GM10248 (cell line): Measurements from ENCODE around the gene CKB.

Source experiments
- CTCF ChIA-PET: fragments of 300-600 bp; sonication (Branson Sonifier 250); formaldehyde crosslinking; extraction: SDS; loops from one replicate; lab custom pipeline; 2021; ENCODE audit warnings: antibody characterized with exemption; lab: Yijun Ruan, JAX
- POLR2A ChIA-PET: fragments of 350-650 bp; sonication (Branson Sonifier 250); formaldehyde crosslinking; extraction: SDS; loops from one replicate; lab custom pipeline; 2020; ENCODE audit warnings: antibody characterized with exemption; lab: Yijun Ruan, JAX
- DNase-seq: peaks from one replicate; pipeline ENCODE4 v3.0.0; 2012; ENCODE audit errors: extremely low spot score
- TF ChIP-seq, protein P1 (sequence below): IDR thresholded peaks from 2 replicates; pipeline ENCODE4 v1.5.1; 2012; ENCODE audit warnings: mild to moderate bottlenecking, low read depth; ENCODE audit errors: extremely low read depth, missing control alignments, control extremely low read depth

Gene CKB

GRCh38 chr14:103535081-103535890 lies 12.7 kb upstream of the CKB start:
- CTCF ChIA-PET, result interaction anchor here (1.3 to 4.2 kb wide), 5 partner anchors 8 to 35 kb away, joined by 4 to 19 read pairs (median 6); no protein-coding TSS in a partner anchor
- TF ChIP-seq, protein P1, sequence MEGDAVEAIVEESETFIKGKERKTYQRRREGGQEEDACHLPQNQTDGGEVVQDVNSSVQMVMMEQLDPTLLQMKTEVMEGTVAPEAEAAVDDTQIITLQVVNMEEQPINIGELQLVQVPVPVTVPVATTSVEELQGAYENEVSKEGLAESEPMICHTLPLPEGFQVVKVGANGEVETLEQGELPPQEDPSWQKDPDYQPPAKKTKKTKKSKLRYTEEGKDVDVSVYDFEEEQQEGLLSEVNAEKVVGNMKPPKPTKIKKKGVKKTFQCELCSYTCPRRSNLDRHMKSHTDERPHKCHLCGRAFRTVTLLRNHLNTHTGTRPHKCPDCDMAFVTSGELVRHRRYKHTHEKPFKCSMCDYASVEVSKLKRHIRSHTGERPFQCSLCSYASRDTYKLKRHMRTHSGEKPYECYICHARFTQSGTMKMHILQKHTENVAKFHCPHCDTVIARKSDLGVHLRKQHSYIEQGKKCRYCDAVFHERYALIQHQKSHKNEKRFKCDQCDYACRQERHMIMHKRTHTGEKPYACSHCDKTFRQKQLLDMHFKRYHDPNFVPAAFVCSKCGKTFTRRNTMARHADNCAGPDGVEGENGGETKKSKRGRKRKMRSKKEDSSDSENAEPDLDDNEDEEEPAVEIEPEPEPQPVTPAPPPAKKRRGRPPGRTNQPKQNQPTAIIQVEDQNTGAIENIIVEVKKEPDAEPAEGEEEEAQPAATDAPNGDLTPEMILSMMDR, result no peak
- POLR2A ChIA-PET, result no interaction called here
- DNase-seq, result no peak

- POLR2A ChIA-PET, result no interaction called here
- TF ChIP-seq, protein P1, result no peak
- no peak for DNase-seq
- CTCF ChIA-PET, result interaction anchor here (1.3 to 2.8 kb wide), 3 partner anchors 9 to 35 kb away, joined by 4 to 12 read pairs (median 6); no protein-coding TSS in a partner anchor
Measured at GRCh38 chr14:103534576-103535061, 12.0 kb upstream of the CKB start.

GRCh38 chr14:103533999-103534575 lies 11.5 kb upstream of the CKB start:
- TF ChIP-seq, protein P1, result no peak
- POLR2A ChIA-PET, result no interaction called here
- CTCF ChIA-PET, result interaction anchor here (0.9 to 2.8 kb wide), 4 partner anchors 9 to 34 kb away, joined by 3 to 12 read pairs (median 5); no protein-coding TSS in a partner anchor
- no peak for DNase-seq

DNA sequence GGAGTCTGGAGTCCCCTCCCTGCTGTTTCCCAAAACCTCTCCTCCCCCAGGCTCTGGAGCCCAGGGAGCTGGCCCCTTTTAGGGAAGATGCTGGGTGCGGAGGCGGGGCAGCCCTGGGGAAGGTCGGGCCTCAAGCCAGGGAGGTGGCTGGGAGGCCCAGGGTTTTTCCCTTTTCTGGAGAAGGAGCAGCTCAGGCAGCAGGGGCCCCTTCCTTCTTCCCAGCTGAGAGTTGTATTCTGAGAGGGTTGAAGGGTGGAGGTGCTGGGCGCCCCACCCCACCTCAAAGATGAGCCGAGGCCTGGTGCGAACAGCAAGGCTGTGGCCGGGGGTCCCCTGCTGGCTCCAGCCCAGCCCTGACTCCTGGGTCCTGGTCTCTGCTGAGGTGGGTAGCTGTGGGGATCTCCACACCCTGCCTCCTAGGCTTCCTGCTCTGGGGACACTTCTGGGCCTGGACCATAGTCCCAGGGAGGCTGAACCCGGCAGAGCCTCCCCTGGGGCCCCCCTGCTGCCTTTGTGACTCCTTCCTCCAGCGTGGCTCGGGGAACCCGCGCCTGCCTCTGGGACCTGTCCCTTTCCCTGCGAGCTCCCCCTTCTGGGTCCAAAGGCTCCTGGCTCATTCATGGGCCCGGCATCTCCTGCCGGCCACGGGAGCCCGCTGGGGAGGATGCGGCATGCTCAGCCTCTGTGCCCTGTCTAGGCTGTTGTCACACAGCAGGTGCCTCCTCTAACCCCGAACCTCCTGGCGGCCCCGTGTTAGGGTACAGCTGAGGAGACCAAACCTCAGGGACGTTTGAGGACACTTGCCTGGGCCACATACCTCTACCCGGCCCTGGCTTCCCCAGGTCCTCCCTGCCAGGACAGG lies 10.7 kb upstream of the CKB start:
- CTCF ChIA-PET, result interaction anchor here (0.9 to 7.2 kb wide), 5 partner anchors 13 to 33 kb away, joined by 3 to 69 read pairs (median 7); no protein-coding TSS in a partner anchor
- DNase-seq, result no peak
- TF ChIP-seq, protein P1, result no peak
- POLR2A ChIA-PET, result no interaction called here

DNA sequence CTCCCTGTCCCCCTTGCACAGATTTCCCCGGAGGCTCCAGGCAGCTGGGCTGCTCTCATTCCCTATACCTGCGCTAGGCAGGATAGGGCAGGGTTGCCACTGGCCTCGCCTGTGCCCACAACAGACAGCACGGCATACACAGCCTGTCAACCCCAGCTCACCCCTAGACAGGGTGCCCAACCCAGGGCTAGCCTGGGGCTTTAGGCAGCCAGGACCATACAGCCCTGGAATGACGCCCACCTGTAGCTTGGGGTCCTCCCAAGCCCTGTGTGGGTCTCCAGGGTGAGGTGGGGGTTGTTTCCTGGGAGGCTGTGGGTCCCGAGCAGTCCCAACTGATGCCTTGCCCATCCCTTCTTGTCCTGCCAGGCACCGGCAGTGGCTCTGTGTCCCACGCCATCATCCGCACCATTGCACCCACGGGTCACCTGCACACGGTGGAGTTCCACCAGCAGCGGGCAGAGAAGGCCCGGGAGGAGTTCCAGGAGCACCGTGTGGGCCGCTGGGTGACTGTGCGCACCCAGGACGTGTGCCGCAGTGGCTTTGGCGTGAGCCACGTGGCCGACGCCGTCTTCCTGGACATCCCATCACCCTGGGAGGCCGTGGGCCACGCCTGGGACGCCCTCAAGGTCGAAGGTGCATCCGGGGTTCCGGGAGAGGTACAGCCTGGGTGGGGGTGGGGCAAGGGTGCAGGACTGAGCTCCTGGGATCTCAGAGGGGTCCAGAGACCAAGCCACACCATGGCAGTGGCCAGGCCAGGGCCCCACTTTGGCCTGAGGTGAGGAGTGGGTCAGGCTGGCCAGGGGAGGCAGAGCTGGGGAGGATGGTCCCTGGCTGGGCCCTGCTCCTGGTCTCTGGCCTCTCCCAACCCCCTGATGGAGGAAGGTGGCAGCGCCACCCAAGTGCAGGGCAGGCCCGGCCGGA lies 9.8 kb upstream of the CKB start:
- TF ChIP-seq, protein P1, result no peak
- DNase-seq, result no peak
- POLR2A ChIA-PET, result no interaction called here
- CTCF ChIA-PET, result interaction anchor here (2.1 to 7.2 kb wide), 3 partner anchors 14 to 20 kb away, joined by 7 to 69 read pairs (median 11); no protein-coding TSS in a partner anchor
